T47D (cell line): ENCODE data around the gene ABHD17C.

Experiments
- DNase-seq, 2 experiments: peaks; one replicate each; pipeline versions ENCODE4 v3.0.0 to v3.0.0-alpha.2; 2011 to 2012; ENCODE audit warnings: low read depth in 1 of 2, low spot score in 1 of 2
- JUND ChIP-seq: IDR thresholded peaks from 2 replicates; pipeline ENCODE4 v1.6.1; 2012; ENCODE audit warnings: low read depth
- in situ Hi-C: cut with HindIII; loops from 2 replicates; pipeline ENCODE4 v1.10.0; 2016; ENCODE audit warnings: low sequenced_read_pairs, low pct_unique_long_range_greater_than_20kb

The ABHD17C gene

DNA sequence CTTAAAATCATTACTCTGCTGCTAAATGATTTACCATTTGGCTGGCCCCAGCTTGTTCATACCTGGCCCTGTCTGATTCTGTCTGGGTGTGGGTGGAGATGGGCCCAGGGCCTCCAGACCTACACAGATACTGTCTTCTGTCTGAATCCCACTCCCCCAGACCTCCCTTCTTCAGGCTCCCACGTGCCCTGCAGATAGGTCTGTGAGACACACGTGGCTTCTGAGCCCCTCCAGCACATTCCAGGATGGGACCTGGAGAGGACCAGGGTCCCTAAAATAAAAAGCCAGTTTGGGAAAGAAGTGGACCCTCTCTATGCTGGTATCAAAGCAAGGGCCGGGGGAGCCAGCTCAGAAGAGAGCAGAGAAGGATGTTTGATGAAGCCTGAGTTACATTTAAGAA, 69.4 kb downstream of the ABHD17C start:
- in situ Hi-C loops, result no loop called here
- DNase-seq, result no peak
- TF ChIP-seq JUND, result no peak

DNA sequence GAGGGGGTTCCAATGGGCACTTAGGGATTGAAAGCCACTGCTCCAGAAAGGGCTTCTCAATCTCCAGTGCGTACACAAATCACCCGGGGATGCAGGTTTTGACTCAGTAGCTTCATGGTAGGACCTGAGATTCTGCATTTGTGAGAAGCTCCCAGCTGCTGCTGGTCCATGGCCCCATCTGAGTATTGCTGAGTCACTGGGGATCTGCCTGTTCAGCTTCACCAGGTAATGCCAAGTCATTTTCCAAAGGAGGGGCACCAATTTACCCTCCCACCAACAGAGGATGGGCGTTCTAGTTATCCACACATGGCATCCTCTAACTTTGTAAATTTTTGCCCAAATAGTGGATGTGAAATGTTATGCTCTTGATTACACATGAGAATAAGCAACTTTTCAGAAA, 71.2 kb downstream of the ABHD17C start:
- in situ Hi-C loops, result no loop called here
- TF ChIP-seq JUND, result no peak
- DNase-seq, result no peak

DNA sequence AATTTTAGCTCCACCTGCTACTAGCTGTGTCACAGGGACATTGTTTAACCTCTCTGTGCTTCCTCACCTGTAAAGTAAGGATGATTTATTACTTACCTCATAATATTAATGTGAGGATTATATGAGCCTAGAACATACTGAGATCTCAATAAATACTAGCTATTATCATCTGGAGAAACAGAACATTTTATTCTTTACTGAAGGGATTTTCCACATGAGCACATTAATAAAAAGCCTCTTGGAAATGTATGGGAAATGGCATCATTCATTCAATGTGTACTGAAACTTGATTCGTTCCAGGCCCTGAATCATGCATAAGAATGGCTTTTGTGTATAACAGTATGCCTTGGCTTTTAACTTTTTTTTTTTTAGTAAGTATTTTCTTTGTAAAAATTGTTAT, 73.0 kb downstream of the ABHD17C start:
- DNase-seq, result no peak
- in situ Hi-C loops, result no loop called here
- no peak for TF ChIP-seq JUND

DNA sequence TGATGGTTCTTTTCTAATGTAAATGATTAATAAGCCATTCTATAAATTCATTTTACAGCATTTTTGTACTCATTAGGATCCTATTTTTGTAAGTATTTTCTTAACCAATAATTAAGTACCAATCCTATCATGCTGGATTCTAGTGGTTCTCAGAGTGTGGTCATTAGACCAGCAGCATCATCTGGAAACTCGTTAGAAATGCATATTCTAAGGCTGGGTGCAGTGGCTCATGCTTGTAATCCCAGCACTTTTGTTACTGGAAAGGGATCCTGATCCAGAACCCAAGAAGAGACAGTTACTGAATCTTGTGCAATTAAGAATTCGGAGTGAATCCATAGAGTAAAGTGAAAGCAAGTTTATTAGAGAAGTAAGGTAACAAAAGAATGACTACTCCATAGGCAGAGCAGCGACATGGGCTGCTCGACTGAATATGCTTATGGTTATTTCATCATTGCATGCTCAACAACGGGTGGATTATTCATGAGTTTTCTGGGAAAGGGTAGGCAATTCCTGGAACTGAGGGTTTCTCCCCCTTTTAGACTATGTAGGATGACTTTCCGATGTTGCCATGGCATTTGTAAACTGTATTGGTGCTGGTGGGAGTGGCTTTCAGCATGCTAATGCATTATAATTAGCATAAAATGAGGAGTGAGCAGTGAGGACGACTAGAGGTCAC, 74.2 kb downstream of the ABHD17C start:
- no peak for DNase-seq
- no peak for TF ChIP-seq JUND
- in situ Hi-C loops, result no loop called here

DNA sequence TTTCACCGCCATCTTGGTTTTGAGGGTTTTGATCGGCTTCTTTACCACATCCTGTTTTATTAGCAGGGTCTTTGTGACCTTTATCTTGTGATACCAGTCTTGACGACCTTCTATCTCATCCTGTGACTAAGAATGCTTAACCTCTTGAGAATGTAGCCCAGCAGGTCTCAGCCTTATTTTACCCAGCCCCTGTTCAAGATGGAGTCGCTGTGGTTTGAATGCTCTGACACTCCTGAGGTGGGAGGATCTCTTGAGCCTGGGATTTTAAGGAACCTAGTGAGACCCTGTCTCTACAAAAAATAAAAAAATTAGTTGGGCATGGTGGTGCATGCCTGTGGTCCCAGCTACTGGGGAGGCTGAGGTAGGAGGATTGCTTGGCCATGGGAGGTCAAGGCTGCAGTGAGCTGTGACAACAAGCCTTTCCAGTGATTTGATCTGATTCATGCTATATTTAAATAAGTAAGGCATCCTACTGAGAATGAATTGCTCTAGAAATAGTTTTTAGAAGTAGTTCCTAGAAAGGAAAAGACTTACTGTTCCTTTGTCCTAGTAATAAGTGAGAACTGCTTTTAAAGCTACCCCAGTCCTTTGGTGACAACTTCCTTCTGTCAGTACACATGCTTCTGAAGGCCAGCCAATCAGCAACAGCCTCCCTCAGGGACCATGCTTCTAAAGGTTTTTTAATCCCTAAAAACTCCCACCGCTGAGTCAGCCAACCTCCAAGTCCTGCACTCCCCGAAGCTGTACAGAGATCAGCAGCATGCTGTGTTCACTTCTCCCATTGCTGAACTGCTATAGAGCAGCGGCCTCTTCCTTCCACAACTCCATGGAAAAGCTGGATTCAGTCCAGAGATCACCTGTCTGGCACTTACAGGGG, 75.0 kb downstream of the ABHD17C start:
- no peak for TF ChIP-seq JUND
- no peak for DNase-seq
- in situ Hi-C loops, result no loop called here

DNA sequence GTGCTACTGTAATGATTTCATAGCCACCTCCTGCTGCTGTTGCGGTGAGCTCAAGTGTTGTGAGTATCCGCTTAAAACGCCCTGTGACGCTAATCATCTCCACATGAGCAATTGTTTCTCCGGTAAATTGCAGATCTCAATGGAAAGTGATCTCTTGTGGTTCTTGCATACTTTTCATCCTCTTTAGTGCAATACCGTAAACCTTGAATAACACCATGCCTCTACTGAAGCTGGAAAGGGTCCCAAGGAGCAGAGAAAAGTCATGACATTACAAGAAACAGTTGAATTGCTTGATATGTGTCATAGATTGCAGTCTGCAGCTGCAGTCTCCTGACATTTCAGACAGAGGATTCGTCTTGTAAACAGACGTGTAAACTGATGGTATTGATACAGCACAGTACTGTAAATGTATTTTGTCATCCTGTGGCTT, 78.0 kb downstream of the ABHD17C start:
- DNase-seq, result no peak
- no peak for TF ChIP-seq JUND
- in situ Hi-C loops, result no loop called here

DNA sequence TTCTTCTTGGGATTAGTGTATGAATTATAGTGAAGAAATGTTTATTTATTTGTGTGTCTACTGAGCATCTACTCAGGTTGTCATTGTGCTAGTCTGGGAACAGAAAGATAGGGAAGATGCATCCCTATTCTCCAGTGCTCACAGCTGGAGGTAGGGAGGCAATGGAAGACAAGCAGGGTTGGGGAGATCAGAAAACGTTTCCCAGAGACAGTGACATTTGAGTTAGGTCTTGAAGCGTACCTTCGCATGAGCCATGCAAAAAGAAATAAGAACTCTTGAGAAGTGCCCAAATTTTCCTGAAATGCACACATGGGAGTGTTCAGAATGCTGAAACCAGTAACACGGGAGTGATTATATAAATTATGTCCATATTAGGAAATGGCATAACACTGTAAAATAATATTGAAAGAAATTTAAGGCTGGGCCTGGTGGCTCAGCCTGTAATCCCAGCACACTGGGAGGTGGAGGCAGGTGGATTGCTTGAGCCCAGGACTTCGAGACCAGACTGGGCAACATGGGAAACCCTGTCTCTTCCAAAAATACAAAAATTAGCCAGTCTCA, 78.8 kb downstream of the ABHD17C start:
- in situ Hi-C loops, result no loop called here

DNA sequence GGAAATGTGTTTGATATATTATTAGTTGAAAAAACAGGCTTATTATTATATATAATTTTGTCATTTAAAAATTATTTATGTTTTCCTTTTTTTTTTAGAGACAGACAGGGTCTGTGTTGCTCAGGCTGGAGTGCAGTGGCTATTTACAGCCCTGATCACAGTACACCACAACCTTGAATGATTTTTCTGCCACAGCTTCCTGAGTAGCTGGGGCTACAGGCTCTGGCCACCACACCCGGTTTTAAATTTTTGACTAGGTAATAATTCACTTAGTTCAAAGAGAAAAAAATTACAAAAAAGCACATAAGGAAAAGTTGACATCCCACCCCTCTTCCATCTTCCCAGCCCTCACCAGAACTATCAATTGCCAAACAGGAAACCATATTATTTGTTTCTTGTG, 79.4 kb downstream of the ABHD17C start:
- in situ Hi-C loops, result no loop called here
- no peak for TF ChIP-seq JUND

More for the DNA sequence above, 78.8 kb downstream of the ABHD17C start:
- TF ChIP-seq JUND, result no peak
- no peak for DNase-seq

DNA sequence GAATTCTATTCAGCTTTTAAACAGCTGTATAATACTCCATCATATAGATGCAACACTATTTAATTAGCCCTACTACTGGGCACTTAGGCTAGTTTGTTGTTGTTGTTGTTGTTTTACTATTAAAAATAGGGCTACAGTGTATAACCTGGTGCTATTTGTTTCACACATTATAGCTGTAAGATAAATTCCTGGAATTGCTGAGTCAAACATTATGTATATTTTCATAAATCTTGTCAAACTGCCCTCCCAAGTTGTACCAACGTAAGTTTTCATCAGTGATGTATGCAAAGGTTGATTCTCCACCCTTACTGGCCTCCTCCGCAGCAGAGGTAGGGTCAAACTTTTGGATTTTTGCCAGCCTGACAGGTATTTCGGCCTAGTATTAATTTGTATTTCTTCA, 80.2 kb downstream of the ABHD17C start:
- no peak for TF ChIP-seq JUND
- in situ Hi-C loops, result no loop called here
- no peak for DNase-seq

More for the DNA sequence above, 79.4 kb downstream of the ABHD17C start:
- DNase-seq, result no peak

DNA sequence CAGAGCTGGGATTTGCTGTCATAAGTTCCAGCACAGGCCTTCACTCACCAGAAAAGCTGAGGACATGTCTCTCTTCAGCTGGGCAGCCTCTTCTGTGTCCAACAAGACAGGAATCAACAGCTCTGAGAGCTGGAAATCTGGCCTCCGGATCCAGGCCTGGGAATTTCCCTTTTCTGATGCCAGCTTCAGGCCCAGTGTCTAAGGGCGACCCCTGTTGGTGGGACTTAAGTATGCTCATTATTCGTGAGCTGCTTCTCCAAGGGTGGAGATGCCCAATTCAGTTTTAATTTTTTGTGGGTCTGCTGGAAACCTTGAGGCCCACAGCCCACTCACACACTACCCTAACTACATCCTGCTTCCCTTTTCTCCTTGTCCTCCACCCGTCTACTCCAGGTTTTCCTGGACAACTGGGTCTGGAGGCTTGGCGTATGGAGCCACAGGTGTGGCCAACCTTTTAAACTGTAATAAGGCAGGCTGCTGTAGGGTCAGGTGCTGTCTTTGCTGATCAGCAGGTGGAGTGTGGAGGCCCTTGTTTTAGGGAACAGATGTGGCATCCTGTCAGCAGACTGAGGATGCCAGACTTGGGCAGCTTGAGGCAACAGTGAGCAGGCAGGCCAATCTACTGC, 81.4 kb downstream of the ABHD17C start:
- peak; percentile 72 to 86 for DNase-seq
- no peak for TF ChIP-seq JUND
- in situ Hi-C loops, result no loop called here

DNA sequence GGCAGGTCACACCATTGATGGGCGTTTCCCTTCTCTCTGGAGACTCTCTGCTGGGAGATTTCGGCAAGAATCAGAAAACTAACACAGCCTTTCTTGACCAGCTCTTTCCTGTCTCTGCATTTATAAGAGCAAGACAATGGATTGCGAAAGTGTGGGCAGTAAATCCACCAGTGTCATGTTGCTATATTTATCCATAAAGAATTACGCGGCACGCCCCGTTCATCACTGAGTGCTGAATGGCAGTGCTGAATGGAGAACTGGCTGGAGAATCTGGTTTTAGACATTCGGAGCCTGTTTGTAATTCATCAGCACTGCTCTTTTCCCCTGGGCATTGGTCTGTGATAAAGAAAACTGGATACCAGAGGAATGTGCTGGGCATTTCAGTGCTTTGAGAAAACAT, 82.0 kb downstream of the ABHD17C start:
- no peak for TF ChIP-seq JUND
- in situ Hi-C loops, result no loop called here
- no peak for DNase-seq

DNA sequence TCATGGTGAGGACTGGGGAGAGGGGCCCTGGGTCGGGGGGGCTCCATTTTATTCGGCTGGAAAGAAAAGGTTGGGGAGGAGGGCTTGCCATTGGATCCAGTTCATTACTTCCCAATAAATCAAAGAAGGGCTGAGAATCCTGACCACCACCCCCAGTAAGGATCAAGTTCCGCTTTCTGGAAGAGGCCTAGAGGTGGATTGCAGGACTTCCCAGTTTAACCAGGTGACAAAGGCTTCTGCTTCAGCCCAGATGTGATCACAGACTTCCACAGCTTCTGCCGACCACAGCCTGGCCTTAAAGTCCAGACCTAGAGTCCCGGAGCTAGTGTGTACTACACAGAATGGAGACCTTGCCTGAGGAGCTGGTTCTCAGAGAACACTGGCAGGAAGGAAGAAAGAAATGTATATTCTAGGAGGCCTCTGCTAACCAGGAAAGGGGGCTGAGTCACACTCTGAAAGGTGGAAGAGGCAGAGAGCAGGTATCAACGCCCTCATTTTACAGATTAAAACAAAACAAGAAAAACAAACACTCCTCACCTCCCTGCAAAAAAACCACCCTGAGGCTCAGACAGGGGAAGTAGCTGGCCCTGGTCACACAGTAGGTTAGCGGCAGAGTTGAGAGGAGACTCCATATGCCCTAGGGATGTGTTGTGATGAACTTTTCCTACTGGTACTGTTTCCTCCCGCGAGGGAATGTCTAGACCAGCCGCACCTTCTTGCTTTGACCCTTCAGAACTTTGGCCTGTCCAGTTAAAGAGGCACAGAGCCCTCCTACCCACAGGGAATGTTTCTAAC, 82.9 kb downstream of the ABHD17C start:
- in situ Hi-C loops, result no loop called here
- DNase-seq, result no peak
- no peak for TF ChIP-seq JUND
